Measurements from ENCODE around the gene PPP1R9A.

The PPP1R9A gene

GRCh38 chr7:94912085-94912484, 4.7 kb downstream of the PPP1R9A start:
- DNase-seq = no peak

- DNase-seq = no peak
These were observed 6.0 kb downstream of the PPP1R9A start for GRCh38 chr7:94913391-94913790.

GRCh38 chr7:94921911-94922310, 14.5 kb downstream of the PPP1R9A start:
- no peak for DNase-seq

DNA sequence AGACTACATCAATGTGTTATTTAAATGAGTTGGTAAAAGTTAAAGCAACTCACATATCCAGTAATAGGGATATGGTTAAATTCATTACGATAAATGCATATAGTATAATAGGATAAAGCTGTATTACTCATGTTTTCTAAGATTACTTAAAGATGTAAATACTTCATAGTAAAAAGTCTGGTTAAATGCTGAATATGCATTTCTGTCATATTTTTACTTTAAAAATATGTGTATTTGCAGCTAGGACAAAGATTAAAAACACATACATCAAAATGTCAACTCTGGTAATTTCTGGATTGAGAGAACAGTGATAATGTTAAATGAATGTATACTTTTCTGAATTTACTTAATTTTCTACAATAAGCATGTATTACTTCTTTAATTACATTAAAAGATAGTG, 15.1 kb downstream of the PPP1R9A start:
- no peak for DNase-seq

DNA sequence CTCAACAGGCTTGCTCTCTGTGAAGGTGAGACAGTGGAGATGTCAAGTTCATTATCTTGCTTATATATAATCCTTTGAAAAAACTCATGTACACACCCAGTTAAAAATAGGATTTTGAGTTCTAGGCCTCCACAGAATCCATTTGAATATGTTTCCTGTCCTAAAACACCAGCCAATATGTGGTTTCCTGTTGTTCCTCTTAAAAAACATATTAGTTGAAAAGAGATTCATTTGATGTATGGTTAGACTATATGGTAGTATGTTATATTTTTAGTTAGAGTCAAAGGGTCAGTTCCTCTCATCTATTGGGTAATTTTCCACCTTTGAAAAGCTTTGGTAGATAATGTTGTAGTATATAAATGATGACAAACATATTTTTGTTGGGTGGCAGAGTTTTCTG, 16.0 kb downstream of the PPP1R9A start:
- no peak for DNase-seq

DNA sequence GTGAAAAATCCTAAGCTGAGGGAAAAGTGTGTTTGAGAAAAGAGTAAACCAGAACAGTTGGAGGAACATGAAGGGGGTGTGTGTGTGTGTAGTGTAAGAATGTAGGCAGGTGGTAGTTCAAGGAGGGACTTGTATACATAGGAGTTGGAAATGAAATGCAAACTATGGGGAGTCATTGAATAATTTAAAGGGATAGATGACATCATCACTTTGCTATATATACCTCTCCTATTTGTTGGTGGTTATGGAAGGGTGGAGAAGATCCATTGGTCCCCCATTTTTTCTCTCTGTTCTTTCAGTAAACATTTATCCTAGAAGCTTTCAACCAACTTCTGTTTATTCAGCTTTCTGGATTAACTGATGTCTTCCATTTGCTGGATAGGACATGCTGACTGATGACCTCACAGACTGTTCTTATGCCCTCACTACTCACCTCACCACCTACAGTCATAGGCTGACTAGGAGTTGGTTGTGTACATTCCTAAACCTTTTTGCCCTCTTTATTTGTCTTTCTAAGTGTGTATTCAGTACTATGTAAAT, 20.8 kb downstream of the PPP1R9A start:
- DNase-seq = no peak

GRCh38 chr7:94933256-94933990, 26.0 kb downstream of the PPP1R9A start:
- no peak for DNase-seq

DNA sequence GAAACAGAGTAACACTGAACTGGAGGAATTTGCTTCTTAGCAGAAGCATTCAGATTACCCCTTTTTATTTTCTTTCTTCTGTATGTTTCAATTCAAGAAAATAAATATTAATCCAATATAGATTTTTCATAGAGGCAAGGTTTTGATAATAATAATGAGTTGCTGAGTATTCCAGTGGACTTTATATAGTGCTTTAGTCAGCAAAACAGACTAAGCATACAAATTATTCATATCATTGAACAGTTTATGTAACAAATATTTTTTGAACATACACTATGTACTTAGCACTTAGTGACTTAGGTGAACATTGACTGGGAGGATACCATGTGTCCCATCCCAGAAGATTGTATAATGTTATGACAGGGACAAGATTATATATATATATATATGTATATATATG, 32.0 kb downstream of the PPP1R9A start:
- no peak for DNase-seq

- DNase-seq = no peak
These were observed 32.8 kb downstream of the PPP1R9A start for GRCh38 chr7:94940241-94940640.

DNA sequence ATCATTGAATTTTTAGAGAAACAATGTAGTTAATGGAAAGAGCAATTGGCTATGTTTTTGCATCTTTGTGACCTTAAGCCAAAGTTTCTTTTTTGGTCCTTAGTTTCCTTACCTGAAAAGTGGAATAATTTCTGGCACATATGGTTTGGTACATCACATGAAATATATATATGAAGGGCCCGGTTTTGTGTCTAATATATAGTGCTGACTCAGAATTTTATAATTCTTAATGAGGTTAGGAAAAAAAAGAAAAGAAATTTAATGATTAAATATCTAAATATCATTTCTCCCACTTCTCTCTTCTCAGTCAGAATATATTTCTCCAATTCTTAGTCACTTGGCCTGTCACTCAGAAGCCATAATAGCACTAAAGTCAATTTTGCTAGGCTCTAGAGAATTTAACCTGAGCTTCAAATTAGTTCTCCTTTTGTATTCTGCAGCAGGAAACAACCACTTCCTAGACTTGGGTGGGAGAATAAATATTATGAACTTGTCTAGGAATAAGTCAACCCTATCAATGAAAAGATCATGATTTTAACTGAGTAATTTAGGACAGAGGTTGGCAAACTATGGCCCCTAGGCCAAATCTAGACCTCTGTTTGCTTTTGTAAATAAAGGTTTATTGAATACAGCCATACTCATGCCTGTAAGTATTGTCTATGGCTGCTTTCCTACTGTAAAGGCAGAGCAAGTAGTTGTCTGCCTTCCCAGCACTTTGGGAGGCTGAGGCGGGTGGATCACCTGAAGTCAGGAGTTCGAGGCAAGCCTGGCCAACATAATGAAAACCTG, 34.6 kb downstream of the PPP1R9A start:
- DNase-seq = no peak

- DNase-seq = no peak
These were observed 35.7 kb downstream of the PPP1R9A start for GRCh38 chr7:94943134-94943533.

- DNase-seq = no peak
These were observed 42.1 kb downstream of the PPP1R9A start for GRCh38 chr7:94949532-94949931.

DNA sequence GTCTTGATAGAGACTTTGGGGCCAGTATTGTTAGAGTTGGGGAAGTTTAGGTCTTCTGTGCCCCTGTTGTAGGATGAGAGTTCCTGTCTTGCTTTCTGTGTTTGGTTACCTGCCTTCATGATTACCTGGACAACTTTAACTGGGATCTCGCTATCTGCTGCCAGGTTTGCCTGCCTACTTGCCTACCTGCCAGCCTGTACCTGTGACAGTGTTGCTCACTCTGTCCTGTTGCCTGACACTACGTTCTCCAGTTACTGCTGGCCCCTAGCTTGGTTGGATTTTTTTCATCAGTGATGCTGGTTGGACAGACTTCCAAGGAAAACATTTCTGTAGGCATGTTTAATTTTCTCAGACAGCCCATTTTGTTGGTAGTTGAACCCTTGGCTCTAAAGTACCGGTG, 48.4 kb downstream of the PPP1R9A start:
- no peak for DNase-seq

- no peak for DNase-seq
These were observed 49.7 kb downstream of the PPP1R9A start for GRCh38 chr7:94957061-94957460.

DNA sequence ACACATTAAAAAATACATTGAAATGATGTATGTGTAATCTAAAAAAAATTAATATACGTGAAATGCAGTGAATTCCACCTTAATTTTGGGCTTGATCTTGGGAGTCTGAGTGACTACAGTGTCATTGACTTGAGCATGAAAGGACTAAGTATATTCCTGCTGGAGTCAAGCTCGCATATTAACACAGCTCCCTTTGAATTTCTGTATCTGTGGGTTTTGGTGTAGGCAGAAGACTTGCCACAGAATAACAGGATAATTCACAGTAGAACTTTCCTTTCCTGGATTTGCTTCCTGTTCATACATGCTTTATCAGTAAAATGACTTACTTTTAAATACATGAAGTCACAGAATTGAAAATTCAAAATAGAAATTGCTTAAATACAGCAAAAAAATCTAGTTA, 55.3 kb downstream of the PPP1R9A start:
- DNase-seq = no peak

DNA sequence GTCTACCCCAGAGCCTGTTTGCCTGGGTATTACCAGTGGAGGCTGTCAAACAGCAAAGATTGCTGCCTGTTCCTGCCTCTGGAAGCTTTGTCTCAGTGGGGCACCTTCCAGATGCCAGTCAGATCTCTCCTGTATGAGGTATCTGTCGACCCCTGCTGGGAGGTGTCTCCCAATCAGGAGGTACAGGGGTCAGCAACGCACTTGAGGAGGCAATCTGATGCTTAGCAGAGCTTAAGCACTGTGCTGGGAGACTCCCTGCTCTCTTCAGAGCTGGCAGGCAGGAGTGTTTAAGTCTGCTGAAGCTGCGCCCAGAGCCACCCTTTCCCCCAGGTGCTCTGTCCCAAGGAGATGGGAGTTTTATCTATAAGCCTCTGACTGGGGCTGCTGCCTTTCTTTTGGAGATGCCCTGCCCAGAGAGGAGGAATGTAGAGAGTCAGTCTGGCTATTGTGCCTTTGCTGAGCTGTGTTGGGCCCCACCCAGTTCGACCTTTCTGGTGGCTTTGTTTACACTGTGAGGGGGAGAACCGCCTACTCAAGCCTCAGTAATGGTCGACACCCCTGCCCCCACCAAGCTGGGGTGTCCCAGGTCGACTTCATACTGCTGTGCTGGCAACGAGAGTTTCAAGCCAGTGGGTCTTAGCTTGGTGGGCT, 62.2 kb downstream of the PPP1R9A start:
- no peak for DNase-seq

GRCh38 chr7:94970085-94970576, 62.7 kb downstream of the PPP1R9A start:
- no peak for DNase-seq

DNA sequence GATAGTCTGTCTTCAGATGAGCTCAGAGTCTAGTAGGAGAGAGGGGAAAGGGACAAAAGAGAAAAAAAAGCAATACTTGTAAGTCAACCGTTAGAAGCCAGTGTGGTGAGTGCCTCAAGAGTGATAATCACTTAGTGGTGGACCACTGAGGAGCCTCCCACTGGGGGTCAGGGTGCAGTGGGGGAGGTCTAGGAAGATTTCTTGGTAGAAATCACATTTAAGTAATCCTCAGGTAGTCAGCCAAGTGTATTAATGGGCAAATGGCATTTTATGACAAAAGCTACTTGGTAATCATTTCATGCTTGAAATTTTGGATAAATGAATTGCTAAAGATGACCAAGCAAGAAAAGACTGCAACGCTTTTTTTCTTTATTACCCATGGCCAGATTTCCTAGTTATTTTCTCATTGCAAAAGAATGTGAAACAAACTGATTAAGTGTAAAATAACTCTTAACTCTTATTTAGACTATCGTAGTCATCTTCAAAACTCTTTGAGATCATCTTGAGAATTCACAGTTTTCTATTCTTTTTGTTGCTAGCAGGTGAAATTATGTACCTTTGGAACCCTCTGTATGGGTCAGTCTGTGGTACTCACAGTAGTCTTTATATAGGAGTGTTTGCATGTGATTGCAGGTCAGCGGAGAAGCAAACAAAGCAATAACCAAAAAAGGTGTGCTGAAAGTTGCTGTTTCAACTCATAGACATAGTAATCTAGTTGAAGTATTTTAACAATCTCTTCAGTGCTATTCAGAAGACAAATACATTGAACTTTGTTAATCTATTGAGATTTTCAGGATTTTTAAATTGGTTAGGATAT, 63.9 kb downstream of the PPP1R9A start:
- peak; percentile 71 for DNase-seq

- peak; percentile 81 for DNase-seq
These were observed 64.9 kb downstream of the PPP1R9A start for GRCh38 chr7:94972296-94972695.

GRCh38 chr7:94973844-94974243, 66.5 kb downstream of the PPP1R9A start:
- peak; percentile 12 for DNase-seq

- DNase-seq = no peak
These were observed 67.0 kb downstream of the PPP1R9A start for GRCh38 chr7:94974423-94974822.

DNA sequence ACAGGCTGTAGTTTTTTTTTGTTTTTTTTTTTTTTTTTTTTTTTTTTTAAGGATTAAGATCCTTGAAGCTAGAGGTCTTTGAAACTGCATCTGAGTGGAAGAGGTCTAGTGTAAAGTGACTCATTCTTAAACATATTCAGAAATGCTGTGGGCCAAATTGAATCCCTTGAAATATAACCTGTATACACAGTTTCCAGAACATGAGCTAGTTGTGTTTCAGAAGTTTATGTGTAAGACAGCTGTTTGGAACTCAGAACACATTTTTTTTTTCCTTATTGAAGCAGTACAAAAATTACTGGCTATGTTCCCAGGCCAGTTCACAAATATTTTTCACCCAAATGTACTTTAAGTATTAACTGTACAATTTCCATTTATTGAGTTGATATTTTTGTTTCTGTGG, 67.9 kb downstream of the PPP1R9A start:
- peak; percentile 74 for DNase-seq

Measured in fibroblast of upper back skin (primary cell).